ENCODE measurements around the gene HMGCS2.
A peak's percentile ranks its signal among the peaks of the same experiment; 100 is the strongest.

Gene HMGCS2

DNA sequence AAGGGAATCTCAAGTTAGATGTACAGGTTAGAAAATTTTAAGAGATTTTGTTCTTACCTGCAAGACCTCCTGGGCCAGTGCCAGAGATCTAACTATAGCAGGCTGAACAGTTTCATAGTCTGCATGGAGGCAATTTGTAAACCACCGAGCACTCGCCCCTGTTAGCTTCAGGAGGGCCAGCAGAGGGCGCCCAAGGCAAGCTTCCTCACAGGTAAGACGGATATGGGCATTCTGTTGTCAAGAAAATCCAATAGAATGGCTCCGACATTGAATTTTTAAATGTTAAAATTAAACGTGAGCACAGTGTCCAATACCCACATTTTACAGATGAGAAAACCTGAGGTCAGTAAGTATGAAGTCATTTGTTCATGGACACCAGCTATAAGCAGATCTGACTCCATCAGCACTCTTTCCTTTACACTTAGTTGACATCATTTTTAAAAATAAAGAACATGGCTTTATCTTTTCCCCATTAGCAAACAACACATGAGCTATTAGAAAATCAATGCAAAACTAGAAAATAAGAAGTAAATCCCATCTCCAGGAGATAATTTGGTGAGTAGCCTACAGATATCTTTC lies 40.4 kb upstream of the HMGCS2 start:
- H3K9ac ChIP-seq (ENCODE audit: insufficient read length) = no peak overlapping the region
- TF ChIP-seq POLR2AphosphoS5 (IDR thresholded peaks at IDR 0.05; ENCODE audit: borderline replicate concordance, low read depth, low read length) = no peak
- TF ChIP-seq FOXP2 (optimal IDR thresholded peaks at IDR 0.05; ENCODE audit: control extremely low read depth, extremely low read length, insufficient read depth) = no peak
- TF ChIP-seq EZH2 (IDR thresholded peaks at IDR 0.05) = no peak
- H3K4me3 ChIP-seq = peak overlapping the region; percentile 51
- no peaks in the 10 kb centered on the region for H3K9me3 ChIP-seq (ENCODE audit: low read depth, low read length)
- peak; percentile 37 for DNase-seq (ENCODE audit: low read depth, low spot score)
- H3K27ac ChIP-seq = no peak overlapping the region
- no peaks in the 10 kb centered on the region for H3K36me3 ChIP-seq (ENCODE audit: insufficient read depth, low read length)

- DNase-seq (ENCODE audit: low read depth, low spot score) = no peak
- no peaks in the 10 kb centered on the region for H3K36me3 ChIP-seq (ENCODE audit: insufficient read depth, low read length)
- TF ChIP-seq FOXP2 (optimal IDR thresholded peaks at IDR 0.05; ENCODE audit: control extremely low read depth, extremely low read length, insufficient read depth) (no peak), EZH2 (IDR thresholded peaks at IDR 0.05) (no peak), POLR2AphosphoS5 (IDR thresholded peaks at IDR 0.05; ENCODE audit: borderline replicate concordance, low read depth, low read length) (no peak)
These were observed 39.8 kb upstream of the HMGCS2 start for GRCh38 chr1:119808491-119808890.

DNA sequence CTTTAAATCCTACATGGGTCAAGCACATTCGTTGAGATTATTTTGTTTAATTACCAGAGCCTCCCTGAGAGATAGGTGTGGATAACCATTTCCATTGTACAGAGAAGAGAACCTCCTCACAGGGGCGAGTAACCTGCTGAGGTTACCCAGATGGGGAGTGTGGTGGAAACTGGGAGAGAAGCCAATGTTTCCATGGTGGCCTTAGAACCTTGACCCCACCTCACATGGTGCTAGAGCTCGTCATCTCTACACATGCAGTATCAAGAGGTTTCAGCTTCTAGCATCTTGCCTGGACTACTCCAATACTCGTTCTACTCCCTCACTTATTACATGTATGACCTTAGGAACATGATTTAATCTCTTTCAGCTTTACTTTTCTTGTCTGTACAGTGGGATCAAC lies 37.8 kb upstream of the HMGCS2 start:
- Histone ChIP-seq H3K36me3 (ENCODE audit: insufficient read depth, low read length) (no peaks in the 10 kb centered on the region), H3K9me3 (ENCODE audit: low read depth, low read length) (no peaks in the 10 kb centered on the region), H3K9ac (ENCODE audit: insufficient read length) (no peak overlapping the region), H3K27ac (no peak overlapping the region), H3K4me3 (no peak overlapping the region)
- DNase-seq (ENCODE audit: low read depth, low spot score) = no peak
- TF ChIP-seq POLR2AphosphoS5 (IDR thresholded peaks at IDR 0.05; ENCODE audit: borderline replicate concordance, low read depth, low read length) (no peak), FOXP2 (optimal IDR thresholded peaks at IDR 0.05; ENCODE audit: control extremely low read depth, extremely low read length, insufficient read depth) (no peak), EZH2 (IDR thresholded peaks at IDR 0.05) (no peak)

More at GRCh38 chr1:119808491-119808890, 39.8 kb upstream of the HMGCS2 start:
- no peak overlapping the region for H3K9ac ChIP-seq (ENCODE audit: insufficient read length)
- H3K9me3 ChIP-seq (ENCODE audit: low read depth, low read length) = no peaks in the 10 kb centered on the region
- H3K4me3 ChIP-seq = no peak overlapping the region
- no peak overlapping the region for H3K27ac ChIP-seq

DNA sequence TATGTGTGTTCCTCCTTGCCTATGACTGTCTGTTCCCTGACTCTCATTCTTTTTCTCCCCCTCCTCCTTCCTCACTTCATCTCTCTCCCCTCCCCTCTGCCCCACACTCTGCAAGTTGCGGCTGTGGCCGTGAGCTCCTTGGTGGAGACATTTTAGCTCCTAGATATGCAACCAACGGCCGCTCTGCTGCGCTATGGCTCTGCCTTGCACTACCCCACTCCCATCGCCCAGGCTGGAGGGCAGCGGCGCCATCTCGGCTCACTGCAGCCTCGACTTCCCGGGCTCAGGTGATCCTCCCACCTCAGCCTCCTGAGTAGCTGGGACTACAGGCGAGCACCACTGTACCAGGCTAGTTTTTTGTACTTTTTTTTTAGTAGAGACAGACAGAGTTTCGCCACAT lies 37.0 kb upstream of the HMGCS2 start:
- Histone ChIP-seq H3K4me3 (no peak overlapping the region), H3K36me3 (ENCODE audit: insufficient read depth, low read length) (no peaks in the 10 kb centered on the region), H3K9ac (ENCODE audit: insufficient read length) (no peak overlapping the region), H3K27ac (no peak overlapping the region), H3K9me3 (ENCODE audit: low read depth, low read length) (no peaks in the 10 kb centered on the region)
- DNase-seq (ENCODE audit: low read depth, low spot score) = no peak
- TF ChIP-seq EZH2 (IDR thresholded peaks at IDR 0.05) (no peak), FOXP2 (optimal IDR thresholded peaks at IDR 0.05; ENCODE audit: control extremely low read depth, extremely low read length, insufficient read depth) (no peak), POLR2AphosphoS5 (IDR thresholded peaks at IDR 0.05; ENCODE audit: borderline replicate concordance, low read depth, low read length) (no peak)

DNA sequence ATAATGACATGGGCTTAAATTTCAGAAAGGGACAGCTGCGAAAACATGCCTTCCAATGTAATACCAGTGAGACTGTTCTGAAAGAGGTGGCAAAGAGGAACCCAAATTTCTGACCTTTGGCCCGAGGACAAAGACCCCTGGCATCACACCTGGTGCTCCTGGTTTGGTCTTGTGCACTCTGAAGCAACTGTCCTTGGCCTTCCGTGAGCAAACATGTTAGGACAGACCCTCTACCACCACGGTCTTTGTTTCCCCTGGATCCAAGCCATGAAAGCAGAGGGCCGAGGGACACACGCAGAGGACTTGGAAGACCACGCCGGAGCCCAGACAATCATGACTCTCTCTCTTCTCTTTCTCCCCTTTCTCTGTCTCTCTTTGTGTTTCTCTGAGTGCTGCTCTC lies 36.5 kb upstream of the HMGCS2 start:
- H3K9ac ChIP-seq (ENCODE audit: insufficient read length) = no peak overlapping the region
- DNase-seq (ENCODE audit: low read depth, low spot score) = no peak

DNA sequence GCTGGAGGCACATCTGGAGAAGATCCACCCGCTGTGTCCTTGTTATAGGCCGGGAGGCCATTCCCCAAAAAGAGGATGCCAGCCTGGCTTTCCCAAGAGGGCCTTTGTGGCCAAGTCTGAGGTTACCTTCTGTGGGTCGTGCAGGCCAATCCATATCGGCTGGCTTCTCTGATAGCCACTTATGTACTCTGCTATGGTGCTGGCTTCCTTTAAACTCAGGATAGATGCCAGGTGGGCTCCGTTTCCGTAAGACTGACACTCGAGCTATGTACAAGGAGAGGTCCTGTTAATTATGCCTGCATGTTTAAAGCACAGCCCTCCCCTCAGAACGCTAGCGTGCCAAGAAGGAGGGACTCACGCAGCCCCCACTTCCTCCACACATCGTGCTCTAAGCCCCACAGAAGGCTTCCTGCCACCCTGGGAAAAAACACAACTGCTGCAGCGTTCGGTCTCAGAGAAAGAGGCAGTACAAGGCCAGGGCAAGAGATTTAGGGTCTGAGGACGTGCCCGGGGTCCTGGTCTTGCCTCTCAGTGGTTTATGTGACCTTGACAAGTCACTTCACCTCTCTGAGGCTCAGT lies 31.0 kb upstream of the HMGCS2 start:
- no peak for DNase-seq (ENCODE audit: low read depth, low spot score)
- H3K9ac ChIP-seq (ENCODE audit: insufficient read length) = no peak overlapping the region
- H3K4me3 ChIP-seq = no peak overlapping the region
- TF ChIP-seq EZH2 (IDR thresholded peaks at IDR 0.05) (no peak), FOXP2 (optimal IDR thresholded peaks at IDR 0.05; ENCODE audit: control extremely low read depth, extremely low read length, insufficient read depth) (no peak)
- no peaks in the 10 kb centered on the region for H3K36me3 ChIP-seq (ENCODE audit: insufficient read depth, low read length)
- no peaks in the 10 kb centered on the region for H3K9me3 ChIP-seq (ENCODE audit: low read depth, low read length)
- no peak overlapping the region for H3K27ac ChIP-seq

More for the DNA sequence above, 36.5 kb upstream of the HMGCS2 start:
- H3K27ac ChIP-seq = no peak overlapping the region
- no peaks in the 10 kb centered on the region for H3K9me3 ChIP-seq (ENCODE audit: low read depth, low read length)
- H3K4me3 ChIP-seq = no peak overlapping the region
- no peaks in the 10 kb centered on the region for H3K36me3 ChIP-seq (ENCODE audit: insufficient read depth, low read length)
- no peak for TF ChIP-seq FOXP2 (optimal IDR thresholded peaks at IDR 0.05; ENCODE audit: control extremely low read depth, extremely low read length, insufficient read depth)
- no peak for TF ChIP-seq POLR2AphosphoS5 (IDR thresholded peaks at IDR 0.05; ENCODE audit: borderline replicate concordance, low read depth, low read length)
- no peak for TF ChIP-seq EZH2 (IDR thresholded peaks at IDR 0.05)

DNA sequence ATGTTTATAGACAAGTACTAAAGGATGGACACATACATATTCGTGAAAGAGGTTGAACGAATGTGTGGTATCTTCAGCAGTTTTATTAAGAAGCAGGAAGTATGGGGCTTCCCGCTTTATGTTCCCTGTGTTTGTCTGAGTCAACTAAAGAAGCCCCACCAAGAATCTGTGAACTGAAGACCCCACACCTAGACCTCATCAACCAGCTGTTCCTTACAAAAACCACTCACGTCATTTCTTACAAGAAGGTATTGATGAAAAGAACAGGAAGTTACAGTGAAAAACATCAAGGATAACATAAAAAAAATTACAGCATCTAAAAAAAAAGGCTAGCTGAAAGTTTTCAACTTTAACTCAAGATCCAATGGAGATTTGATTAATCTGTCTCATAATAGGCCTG lies 30.3 kb upstream of the HMGCS2 start:
- no peak overlapping the region for H3K27ac ChIP-seq
- H3K9me3 ChIP-seq (ENCODE audit: low read depth, low read length) = no peaks in the 10 kb centered on the region
- no peak overlapping the region for H3K9ac ChIP-seq (ENCODE audit: insufficient read length)
- no peaks in the 10 kb centered on the region for H3K36me3 ChIP-seq (ENCODE audit: insufficient read depth, low read length)
- no peak for TF ChIP-seq FOXP2 (optimal IDR thresholded peaks at IDR 0.05; ENCODE audit: control extremely low read depth, extremely low read length, insufficient read depth)
- TF ChIP-seq POLR2AphosphoS5 (IDR thresholded peaks at IDR 0.05; ENCODE audit: borderline replicate concordance, low read depth, low read length) = no peak
- TF ChIP-seq EZH2 (IDR thresholded peaks at IDR 0.05) = no peak
- no peak overlapping the region for H3K4me3 ChIP-seq
- DNase-seq (ENCODE audit: low read depth, low spot score) = no peak

DNA sequence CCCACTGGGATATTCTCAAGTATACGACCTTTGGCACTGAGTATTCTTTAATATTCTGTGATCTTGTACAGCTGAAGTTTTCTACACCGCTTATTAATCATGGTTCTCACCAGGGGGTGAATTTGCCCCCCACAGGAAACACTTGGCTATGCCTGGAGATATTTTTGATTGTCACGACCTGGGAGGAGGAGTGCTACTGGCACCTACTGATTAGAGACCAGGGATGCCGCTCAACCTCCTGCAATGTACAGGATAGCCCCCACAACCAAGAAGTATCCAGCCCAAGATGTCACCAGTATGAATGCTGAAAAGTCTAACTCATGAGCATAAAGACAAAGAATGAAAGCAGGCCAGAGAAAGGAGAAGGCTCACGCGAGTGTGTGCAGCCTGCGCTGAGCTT lies 28.9 kb upstream of the HMGCS2 start:
- Histone ChIP-seq H3K27ac (no peak overlapping the region), H3K4me3 (no peak overlapping the region), H3K36me3 (ENCODE audit: insufficient read depth, low read length) (no peaks in the 10 kb centered on the region), H3K9me3 (ENCODE audit: low read depth, low read length) (no peaks in the 10 kb centered on the region), H3K9ac (ENCODE audit: insufficient read length) (peak overlapping the region; percentile 29)
- TF ChIP-seq EZH2 (IDR thresholded peaks at IDR 0.05) = no peak
- TF ChIP-seq POLR2AphosphoS5 (IDR thresholded peaks at IDR 0.05; ENCODE audit: borderline replicate concordance, low read depth, low read length) = no peak
- TF ChIP-seq FOXP2 (optimal IDR thresholded peaks at IDR 0.05; ENCODE audit: control extremely low read depth, extremely low read length, insufficient read depth) = no peak
- no peak for DNase-seq (ENCODE audit: low read depth, low spot score)

- Histone ChIP-seq H3K36me3 (ENCODE audit: insufficient read depth, low read length) (no peaks in the 10 kb centered on the region), H3K4me3 (no peak overlapping the region), H3K9me3 (ENCODE audit: low read depth, low read length) (no peaks in the 10 kb centered on the region), H3K27ac (no peak overlapping the region), H3K9ac (ENCODE audit: insufficient read length) (peak overlapping the region; percentile 29)
- DNase-seq (ENCODE audit: low read depth, low spot score) = no peak
- TF ChIP-seq FOXP2 (optimal IDR thresholded peaks at IDR 0.05; ENCODE audit: control extremely low read depth, extremely low read length, insufficient read depth) (no peak), POLR2AphosphoS5 (IDR thresholded peaks at IDR 0.05; ENCODE audit: borderline replicate concordance, low read depth, low read length) (no peak), EZH2 (IDR thresholded peaks at IDR 0.05) (no peak)
These were observed 28.5 kb upstream of the HMGCS2 start for GRCh38 chr1:119797162-119797561.

Data from SK-N-MC (cell line).